Ovary (tissue), 3 donors: Measurements from ENCODE around the gene RAB27B.

Experiments used
- CTCF ChIP-seq, 3 donors: fragments of 450-650 bp in 2 of 3; fragments of 200-600 bp in 1 of 3; IDR thresholded peaks; one replicate each; pipeline versions ENCODE4 v1.5.1 to v1.8.0; 2016 to 2022; ENCODE audit warnings: antibody characterized with exemption in 3 of 3, mild to moderate bottlenecking in 1 of 3
- POLR2A ChIP-seq: fragments of 450-650 bp; IDR thresholded peaks from one replicate; pipeline ENCODE4 v1.6.1; 2017; ENCODE audit warnings: antibody characterized with exemption, mild to moderate bottlenecking, moderate library complexity
- donor health status: DM: no; HTN: no; CAD: no.

- TF ChIP-seq CTCF (IDR thresholded peaks at IDR 0.05) (no peak), POLR2A (no peak)
Measured at GRCh38 chr18:54791657-54792056, 36.6 kb upstream of the RAB27B start.
